Stimulated activated CD4-positive, alpha-beta T cell treated with anti-CD3 and anti-CD28 coated beads, Interleukin-1b, Interleukin-23, amount 100 ng/mL, for 24 hours (primary cell): ENCODE results near the gene DNAJA2.
A peak's percentile ranks its signal among the peaks of the same experiment; 100 is the strongest.
"Not testable (repeated sequence)": the region's sequence is repeated elsewhere in the genome, so short reads cannot be mapped to it uniquely, and the experiment has no call there.

ENCODE experiments used
- DNase-seq, 4 experiments: peaks; one replicate each; pipeline ENCODE4 v3.0.0-alpha.2; 2020; ENCODE audit warnings: low read depth in 4 of 4, low spot score in 1 of 4

The DNAJA2 gene

DNA sequence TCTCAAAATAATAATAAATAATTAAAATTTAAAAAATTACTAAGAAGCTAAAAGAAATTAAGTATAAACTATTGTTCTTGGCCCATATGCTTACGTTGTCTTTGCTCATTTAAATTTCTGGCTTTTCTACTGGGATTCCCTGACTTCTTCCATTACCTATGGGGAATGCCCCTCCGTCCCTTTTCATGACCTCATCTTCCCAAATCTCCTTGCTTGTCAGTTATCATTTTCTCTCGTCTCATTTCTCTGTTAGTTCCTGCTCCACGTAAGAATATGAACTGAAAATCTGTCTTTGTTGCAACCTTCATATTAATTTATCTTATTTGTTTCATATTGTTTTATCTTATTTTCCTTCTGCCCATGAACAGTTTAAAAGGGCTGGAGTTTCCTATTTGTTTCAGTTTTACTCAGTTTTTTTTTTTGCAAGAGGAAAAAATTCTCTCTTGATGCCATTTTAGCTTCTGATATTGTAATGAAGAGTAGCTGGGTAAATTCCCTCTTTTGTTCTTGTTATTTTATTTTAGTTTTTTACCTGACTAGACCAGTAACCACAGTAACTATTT is 2.5 kb upstream of the DNAJA2 start:
- DNase-seq, result no peak

DNA sequence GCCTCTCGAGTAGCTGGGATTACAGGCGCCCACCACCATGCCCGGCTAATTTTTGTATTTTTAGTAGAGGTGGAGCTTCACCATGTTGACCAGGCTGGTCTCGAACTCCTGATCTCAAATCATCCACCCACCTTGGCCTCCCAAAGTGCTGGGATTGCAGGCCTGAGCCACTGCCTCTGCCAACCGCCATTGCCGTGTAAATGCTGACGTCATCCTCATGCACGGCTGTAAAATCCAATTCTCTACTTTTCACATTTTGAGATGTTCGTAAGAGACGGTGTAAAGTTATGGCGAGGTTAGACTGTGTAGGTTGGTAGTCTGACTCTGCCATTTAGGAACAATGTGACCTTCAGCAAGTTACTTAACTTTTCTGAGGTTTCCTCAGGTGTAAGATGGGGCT is 1.7 kb upstream of the DNAJA2 start:
- DNase-seq, result no peak

GRCh38 chr16:46974352-46974751 is 878 bp upstream of the DNAJA2 start:
- DNase-seq, result no peak

DNA sequence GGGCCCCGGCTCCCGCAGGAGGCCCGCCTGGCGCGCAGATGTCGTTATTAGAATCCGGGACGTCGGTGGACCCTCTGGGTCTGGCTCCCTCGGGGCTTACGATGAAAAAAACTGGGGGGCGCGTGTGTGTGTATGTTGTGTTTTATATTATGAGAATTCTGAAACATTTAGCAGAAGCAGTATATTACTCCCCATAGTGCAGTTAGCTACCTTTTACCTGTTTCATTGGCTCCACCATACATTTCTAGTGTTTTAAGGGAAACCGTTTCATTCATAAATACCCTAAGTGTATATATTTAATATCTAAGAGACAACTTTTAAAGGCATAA is 486 bp upstream of the DNAJA2 start:
- no peak for DNase-seq

- peak in 2 of 4 experiments; percentile 15 to 18 for DNase-seq
Measured at GRCh38 chr16:46972429-46973206, 856 bp downstream of the DNAJA2 start.

DNA sequence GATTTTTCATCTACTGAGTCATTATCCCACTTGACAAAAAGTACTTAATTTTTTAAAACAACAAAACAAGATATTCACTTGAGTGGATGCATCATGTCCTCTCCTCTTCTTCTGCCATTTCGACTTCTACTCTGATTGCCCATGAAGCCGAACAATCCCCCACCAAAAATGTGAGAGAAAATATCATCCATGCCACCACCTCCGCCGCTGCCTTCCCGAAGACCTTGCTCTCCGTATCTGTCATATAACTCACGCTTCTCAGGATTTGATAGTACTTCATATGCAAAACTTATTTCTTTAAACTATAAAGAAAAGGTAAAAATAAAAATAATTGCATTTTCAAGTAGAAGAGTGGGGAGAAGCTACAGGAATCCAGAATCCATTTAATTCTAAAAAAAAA is 2.2 kb downstream of the DNAJA2 start:
- no peak for DNase-seq

DNA sequence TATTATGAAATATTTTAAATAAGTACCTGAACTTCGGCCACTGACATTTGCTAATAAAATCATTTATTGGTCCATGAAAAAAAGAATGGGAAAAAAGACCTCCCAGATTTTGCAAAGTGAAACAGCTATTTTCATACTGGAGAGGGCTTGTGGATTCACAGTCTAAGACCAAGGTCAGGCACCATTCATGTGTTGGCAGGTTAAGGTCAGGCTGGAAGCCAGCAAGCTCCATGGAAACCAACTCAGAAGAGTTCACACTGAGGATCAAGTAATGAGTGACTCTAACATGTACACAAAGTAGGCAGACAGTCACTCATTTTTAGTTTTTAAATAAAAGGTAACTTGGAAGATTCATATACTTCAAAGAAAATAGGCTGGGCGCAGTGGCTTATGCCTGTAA is 3.4 kb downstream of the DNAJA2 start:
- no peak for DNase-seq

- DNase-seq, result no peak
Measured at GRCh38 chr16:46968063-46968435, 5.4 kb downstream of the DNAJA2 start.

- DNase-seq, result no peak
Measured at GRCh38 chr16:46962629-46963028, 10.8 kb downstream of the DNAJA2 start.

GRCh38 chr16:46961373-46962353 is 11.8 kb downstream of the DNAJA2 start:
- no peak for DNase-seq

DNA sequence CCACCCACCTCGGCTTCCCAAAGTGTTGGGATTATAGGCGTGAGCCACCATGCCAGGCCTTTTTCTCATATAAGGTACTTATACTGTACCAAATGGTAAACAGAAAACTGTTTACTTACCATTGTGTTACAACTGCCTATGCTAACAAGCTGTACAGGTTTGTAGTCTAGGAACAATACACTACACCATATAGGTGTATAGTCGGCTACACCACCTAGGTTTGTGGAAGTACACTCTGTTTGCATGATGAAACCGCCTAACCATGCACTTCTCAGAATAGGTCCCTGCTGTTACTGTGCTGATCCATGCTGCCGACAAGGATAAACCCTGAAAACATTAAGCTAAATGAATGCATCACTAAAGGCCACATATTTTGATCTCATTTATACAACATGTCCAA is 18.9 kb downstream of the DNAJA2 start:
- DNase-seq, result no peak

GRCh38 chr16:46950009-46950408 is 23.5 kb downstream of the DNAJA2 start:
- DNase-seq, result no peak

DNA sequence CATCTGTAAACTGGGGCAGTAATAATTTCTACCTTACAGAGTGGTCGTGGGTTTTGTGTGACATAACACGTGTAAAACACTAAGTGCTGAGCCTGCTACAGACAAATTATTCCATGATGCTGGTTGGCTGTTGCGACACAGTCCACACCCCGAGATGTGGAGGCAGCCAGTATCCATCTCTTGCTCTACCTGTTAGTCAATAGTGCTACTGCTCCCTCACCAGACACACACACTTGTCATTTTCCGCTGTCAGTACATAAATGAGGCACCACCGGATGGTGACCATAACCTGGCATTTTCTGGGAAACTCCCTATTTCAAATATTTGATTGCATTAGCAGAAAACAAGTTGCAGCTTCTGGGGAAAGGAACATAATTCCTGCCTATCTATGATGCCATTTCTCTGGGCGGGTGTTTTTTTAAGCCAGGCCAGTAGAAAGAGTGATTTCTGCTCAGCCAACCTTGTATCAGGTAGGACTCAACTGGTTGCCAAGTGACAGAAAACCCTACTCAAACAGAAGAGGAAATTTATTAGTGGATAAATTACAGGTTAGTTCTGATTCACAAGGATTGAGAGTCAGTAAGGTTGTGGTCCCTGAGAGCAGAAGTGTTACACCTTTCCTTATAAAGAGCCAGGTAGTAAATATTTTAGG is 24.1 kb downstream of the DNAJA2 start:
- no peak for DNase-seq

GRCh38 chr16:46948548-46949166 is 24.8 kb downstream of the DNAJA2 start:
- no peak for DNase-seq

DNA sequence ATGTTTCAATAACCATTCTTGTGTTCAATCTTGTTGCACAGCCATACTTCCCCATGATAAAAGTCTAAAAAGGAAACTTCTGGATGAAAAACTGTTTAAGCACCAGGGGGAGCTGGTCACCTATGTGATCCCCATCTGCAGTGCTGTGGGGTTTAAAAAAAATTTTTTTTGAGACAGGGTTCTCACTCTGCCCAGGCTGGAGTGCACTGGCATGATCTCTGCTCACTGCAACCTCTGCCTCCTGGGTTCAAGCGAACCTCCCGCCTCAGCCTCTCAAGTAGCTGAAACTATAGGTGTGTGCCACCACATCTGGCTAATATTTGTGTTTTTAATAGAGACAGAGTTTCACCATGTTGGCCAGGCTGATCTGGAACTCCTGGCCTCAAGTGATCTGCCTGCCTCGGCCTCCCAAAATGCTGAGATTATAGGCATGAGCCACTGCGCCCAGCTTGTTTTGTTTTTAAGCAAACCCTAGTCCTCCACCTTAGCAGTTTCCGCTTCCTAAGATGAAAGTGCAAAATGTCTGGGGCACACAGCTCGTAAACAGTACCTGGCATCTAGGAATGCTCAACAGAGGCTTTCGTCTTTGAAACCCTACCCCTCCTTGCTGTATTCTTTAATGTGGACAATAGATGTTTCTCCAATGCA is 25.4 kb downstream of the DNAJA2 start:
- DNase-seq, result no peak

DNA sequence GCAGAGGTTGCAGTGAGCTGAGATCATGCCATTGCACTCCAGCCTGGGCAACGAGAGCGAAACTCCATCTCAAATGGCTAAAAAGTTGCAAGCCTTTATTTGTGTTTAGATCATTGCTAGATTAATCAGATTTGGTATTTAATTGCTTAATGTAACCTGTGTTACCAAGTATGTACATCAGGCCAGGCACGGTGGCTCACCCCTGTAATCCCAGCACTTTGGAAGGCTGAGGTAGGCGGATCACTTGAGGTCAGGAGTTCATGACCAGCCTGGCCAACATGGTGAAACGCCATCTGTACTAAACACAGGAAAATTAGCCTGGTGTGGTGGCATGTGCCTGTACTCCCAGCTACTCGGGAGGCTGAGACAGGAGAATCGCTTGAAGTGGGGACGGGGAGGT is 28.8 kb downstream of the DNAJA2 start:
- not testable (repeated sequence) for DNase-seq

- no peak for DNase-seq
Measured at GRCh38 chr16:46937536-46937935, 35.9 kb downstream of the DNAJA2 start.

- no peak for DNase-seq
Measured at GRCh38 chr16:46932802-46933201, 40.7 kb downstream of the DNAJA2 start.

GRCh38 chr16:46930861-46931260 is 42.6 kb downstream of the DNAJA2 start:
- no peak for DNase-seq
